GM12891 (cell line): ENCODE data around the gene ULK3.

Experiments used
- DNase-seq: peaks from one replicate; pipeline ENCODE4 v3.0.0; 2011; ENCODE audit warnings: low spot score; ENCODE audit not compliant: insufficient read length
- FAIRE-seq: peaks from 2 replicates; lab custom pipeline; 2011; peaks lifted over from hg19 to GRCh38; lab: Jason Lieb, UNC
- PAX5 ChIP-seq: IDR thresholded peaks from 2 replicates; pipeline ENCODE4 v1.6.1; 2011; ENCODE audit warnings: low read length, moderate library complexity, mild to moderate bottlenecking; ENCODE audit not compliant: insufficient read depth, severe bottlenecking
- POLR2A ChIP-seq: IDR thresholded peaks from 2 replicates; pipeline ENCODE4 v1.6.1; 2011; ENCODE audit warnings: low read depth, low read length, control low read depth
- POLR2AphosphoS5 ChIP-seq: IDR thresholded peaks from 2 replicates; pipeline ENCODE4 v1.6.1; 2011; ENCODE audit warnings: low read depth, low read length, control low read depth
- POU2F2 ChIP-seq: IDR thresholded peaks from 2 replicates; pipeline ENCODE4 v1.6.1; 2011; ENCODE audit warnings: low read depth, mild to moderate bottlenecking, control low read depth, low read length, moderate library complexity
- SPI1 ChIP-seq: IDR thresholded peaks from 2 replicates; pipeline ENCODE4 v1.6.1; 2011; ENCODE audit warnings: low read depth, low read length, control low read depth
- TAF1 ChIP-seq: IDR thresholded peaks from 2 replicates; pipeline ENCODE4 v1.6.1; 2011; ENCODE audit warnings: low read depth, low read length, control low read depth

ULK3 gene

DNA sequence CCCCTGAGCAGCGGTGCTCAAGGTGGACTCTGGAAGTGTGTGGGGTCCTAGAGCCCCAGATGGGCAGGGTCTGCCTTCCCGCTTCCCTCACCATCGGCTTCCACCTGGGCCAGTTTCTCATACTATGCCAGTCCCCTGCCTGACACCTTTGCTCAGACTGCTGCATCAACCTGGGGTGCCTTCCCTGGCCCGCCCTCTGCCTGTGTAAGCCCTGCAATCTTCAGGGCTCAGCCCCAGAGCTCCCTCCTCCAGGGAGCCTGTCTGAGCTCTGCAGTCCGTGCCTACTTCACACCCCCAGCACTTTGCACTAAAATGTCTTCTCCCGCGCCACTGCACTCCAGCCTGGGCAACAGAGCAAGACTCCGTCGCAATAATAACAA is 48.0 kb downstream of the ULK3 start:
- TF ChIP-seq POLR2AphosphoS5 (no peak), SPI1 (no peak)
- DNase-seq, result no peak
- no peak for FAIRE-seq

DNA sequence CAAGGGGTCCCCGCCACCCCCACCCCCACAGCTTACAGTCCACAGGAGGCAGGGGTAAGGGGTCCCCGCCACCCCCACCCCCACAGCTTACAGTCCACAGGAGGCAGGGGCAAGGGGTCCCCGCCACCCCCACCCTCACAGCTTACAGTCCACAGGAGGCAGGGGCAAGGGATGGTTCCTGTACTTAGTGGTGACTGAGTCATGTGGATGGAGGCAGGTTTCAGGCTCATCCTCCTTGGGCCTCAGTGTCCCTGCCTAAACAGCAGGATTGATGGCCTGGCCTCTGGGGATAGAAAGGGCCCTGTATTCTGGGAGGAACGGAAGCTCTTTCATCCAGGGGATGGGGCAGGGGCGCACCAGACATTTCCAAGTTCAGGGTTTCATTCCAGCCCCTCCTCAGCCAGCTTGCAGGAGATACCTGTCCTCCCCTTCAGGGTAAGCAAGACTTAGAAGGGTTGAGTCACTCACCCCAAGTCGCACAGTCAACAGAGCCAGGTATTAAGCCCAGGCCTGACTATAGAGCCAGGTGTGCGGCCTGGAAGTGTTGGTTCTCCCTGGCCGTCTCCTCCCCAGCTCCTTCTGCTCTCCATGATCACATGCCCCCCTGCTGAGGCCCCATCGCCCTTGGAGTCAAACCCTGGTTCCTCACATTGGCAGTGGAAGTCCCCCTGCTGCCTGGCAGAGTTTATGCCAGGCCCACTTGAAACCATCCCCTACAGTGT is 48.5 kb downstream of the ULK3 start:
- TF ChIP-seq TAF1, result no peak
- TF ChIP-seq POLR2A, result no peak
- no peak for TF ChIP-seq SPI1
- no peak for TF ChIP-seq PAX5
- TF ChIP-seq POU2F2, result no peak
- DNase-seq (no peak), FAIRE-seq (no peak)

DNA sequence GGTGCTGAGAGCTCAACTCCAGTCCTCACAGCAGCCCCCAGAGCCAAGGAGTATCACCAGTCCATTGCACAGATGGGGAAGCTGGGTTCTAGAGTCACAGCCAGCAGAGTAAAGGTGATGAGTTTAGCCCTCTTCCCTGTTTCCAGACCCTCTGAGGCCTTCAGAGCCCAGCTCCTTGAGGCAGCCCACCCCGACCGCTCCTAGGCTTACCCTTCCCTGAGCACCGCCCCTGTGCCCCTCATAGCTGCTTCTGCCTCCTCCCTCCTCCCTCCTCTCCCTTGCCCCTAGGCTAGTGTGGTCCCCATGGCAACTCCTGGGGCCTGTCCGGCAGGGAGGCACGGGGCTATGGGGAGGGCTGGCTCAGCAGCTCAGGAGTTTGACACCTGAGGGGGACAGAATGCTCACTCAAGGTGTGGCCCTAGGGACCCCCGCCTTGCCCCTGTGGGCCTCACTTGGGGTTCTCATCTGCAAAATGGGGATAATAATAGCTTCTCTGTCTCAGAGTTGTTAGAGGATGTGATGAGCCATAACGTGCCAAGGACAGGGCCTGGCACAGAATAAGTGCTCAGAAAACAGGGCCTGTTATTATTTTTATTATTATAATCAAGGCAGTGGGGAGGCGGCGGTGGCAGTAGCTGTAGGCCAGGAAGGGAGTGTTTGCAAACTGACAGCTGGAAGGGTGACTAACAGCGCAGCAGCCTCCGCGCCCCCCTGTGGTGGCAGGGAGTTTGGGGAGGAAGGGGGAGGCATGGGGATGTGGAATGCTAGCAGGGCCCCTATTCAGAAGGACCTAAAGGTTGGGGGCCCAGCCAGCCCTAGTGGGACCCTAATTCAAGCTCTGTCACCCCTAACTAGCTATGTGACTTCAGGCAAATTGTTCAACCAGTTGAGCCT is 49.6 kb downstream of the ULK3 start:
- no peak for TF ChIP-seq TAF1
- DNase-seq (no peak), FAIRE-seq (no peak)

DNA sequence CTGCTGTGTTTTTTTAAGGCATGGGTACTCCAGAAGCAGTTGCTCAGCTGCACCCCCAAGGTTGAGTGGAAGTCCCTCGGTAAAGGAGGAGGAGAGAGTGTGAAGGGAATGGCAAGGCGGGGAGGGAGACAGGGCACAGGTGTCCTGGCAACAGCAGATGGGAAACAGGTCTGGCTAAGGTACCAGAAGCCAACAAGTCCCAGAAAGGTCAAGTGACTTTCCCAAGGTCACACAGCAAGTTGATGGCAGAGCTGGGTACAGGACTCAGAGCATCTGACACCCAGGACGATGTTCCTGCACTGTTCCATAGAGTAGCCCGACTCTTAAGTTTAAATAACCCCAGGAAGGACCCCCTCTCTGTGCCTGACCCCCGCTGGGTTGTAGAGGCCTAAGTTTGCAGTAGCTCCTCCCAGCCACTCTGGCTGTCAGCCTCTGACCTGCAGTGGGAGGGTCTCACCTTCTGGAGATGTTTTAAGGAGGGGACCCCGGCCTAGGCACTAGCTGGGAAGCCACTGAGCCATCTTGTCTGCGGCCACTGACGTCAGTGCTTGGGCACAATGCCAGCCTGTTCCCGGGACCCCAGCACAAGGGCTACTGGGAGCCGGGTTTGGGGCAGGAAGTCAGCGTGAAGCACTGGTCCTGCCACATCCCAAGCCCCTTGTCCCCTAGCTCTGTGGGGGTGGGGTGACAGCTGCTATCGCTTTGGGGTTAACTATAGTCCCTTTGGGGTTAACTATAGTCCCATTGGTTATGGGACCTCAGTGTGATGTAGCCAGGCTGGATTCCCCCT is 50.5 kb downstream of the ULK3 start:
- TF ChIP-seq POU2F2 (0 out of 2 replicates have a peak, but pooled peaks have one; percentile 10), SPI1 (no peak)
- DNase-seq (no peak), FAIRE-seq (peak; percentile 72)

DNA sequence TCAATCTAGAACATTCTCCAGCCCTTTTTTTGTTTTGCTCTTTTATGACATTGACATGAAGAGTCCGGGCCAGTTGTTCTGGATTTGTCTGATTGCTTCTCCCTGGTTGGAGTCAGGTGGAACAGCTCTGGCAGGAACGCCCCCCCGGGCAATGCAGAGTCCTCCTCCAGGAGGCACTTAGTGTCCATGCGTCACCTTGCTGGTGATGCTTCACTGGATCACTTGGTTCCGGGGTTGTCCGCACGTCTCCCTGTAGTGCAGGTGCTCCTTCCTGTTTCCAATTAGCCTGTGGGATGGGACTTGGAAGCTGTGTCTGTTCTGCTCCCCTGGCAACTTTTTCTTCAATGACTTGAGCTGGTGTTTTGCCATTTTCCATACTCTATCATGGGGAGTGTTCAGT is 51.3 kb downstream of the ULK3 start:
- FAIRE-seq, result no peak

DNA sequence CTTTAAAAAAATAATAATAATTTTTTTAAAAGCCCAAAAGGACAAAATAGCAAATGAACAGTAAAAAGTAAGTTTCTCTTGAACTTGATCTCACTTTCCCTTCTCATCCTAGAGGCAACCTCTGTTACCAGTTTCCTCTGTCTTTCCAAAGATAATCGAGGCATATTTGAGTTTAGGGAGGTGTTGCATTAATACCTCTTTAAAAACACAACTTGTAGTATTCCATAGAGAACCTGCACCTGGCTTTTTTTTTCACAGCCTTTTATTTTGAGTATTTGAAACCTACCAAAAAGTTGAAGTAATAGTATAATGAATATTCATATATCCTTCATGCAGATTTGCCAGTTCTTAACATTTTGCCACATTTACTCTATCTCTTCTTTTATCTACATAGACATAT is 51.9 kb downstream of the ULK3 start:
- FAIRE-seq, result no peak
- TF ChIP-seq POU2F2 (no peak), TAF1 (no peak), POLR2AphosphoS5 (no peak), PAX5 (no peak), POLR2A (no peak), SPI1 (no peak)
- no peak for DNase-seq

More for the DNA sequence above, 51.3 kb downstream of the ULK3 start:
- DNase-seq, result no peak
- TF ChIP-seq POLR2A (no peak), POLR2AphosphoS5 (no peak), PAX5 (no peak), TAF1 (no peak), SPI1 (no peak), POU2F2 (no peak)

DNA sequence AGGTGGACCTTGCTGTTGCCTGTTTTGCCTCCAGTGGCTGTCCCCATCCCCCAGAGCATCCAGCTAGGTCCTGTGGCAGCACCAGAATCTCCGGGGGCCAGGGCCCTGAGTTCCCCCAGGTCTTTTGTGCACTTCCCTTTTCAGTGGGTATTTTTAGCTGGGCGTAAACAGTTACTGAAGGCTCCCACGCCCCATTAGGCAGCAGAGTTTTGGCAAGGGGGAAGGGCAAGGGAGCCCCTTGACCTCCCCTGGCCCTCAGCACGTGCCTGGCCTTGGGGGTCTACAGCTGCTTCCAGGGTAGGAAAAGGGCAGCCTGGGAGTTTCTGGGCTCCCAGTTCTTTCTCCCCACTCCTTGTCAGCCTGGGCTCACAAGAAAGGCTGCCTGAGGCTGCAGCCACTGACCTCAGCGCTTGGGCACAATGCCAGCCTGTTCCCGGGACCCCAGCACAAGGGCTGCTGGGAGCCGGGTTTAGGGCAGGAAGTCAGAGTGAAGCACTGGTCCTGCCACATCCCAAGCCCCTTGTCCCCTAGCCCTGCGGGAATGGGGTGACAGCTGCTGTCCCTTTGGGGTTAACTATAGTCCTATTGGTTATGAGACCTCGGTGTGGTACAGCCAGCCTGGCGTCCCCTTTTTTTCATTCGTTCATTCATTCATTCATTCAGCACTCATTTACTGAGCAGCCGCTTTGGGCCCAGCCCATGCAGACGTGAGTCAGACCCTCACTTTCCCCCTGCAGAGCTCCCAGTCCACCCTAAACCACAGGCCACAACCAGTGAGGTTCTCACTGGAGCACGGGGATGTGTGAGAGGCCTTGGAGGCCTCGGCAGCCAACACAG is 52.7 kb downstream of the ULK3 start:
- no peak for TF ChIP-seq POU2F2
- TF ChIP-seq SPI1, result peak; percentile 95
- TF ChIP-seq POLR2AphosphoS5, result no peak; the same call in 1 of the 2 replicates
- TF ChIP-seq PAX5, result peak; percentile 18
- no peak for TF ChIP-seq TAF1
- no peak for TF ChIP-seq POLR2A
- DNase-seq, result no peak
- no peak for FAIRE-seq

DNA sequence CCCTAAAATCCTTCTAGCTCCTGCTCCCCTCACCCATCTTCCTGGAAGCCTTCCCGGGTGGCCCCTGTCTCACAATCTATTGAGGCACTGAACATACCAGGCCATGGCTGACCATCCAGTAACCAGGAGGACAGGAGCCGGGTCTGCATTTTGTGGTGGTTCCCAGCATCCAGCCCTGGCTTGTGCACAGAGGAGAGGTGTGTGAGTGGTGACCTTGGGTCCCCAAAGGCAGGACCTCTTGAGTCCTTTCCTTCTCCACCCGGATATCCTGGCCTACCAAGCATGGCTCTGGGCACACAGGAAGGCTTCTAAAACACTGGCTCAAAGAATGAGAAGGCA is 53.2 kb downstream of the ULK3 start:
- DNase-seq (no peak), FAIRE-seq (no peak)
- TF ChIP-seq TAF1, result no peak
- no peak for TF ChIP-seq SPI1
- TF ChIP-seq POU2F2, result no peak
- no peak for TF ChIP-seq POLR2AphosphoS5
- TF ChIP-seq PAX5, result no peak
- no peak; the same call in 1 of the 2 replicates for TF ChIP-seq POLR2A

DNA sequence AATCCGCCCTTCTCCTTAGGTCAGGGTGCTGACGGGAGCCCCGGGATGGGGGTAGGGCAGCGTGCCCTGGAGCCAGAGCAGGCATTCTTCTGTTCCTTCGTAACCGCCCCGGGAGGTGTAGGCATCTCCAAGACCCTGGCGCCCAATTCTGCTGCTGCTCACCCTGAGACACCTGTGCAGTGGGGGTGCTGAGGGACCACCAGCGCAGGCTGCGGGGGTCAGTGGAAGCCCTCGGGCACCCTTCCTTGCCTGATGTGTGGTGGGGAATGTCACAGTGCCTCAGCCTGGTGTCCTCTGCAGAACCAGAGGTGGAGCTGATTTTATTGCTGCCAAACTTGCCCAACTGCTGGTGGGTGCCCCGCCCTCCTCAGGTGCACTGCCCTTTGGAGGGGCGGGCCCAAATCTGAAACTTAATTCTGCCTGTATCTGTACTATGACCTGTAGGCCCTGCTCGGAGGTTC is 53.8 kb downstream of the ULK3 start:
- no peak for DNase-seq
- no peak for FAIRE-seq
- TF ChIP-seq POLR2A (peak; percentile 46; the same call in 1 of the 2 replicates), POU2F2 (no peak), POLR2AphosphoS5 (peak; percentile 56), SPI1 (no peak), PAX5 (no peak), TAF1 (no peak)
